Measurements from ENCODE around the gene SNX2.
A peak's percentile ranks its signal among the peaks of the same experiment; 100 is the strongest.
"Not testable (repeated sequence)": the region's sequence is repeated elsewhere in the genome, so short reads cannot be mapped to it uniquely, and the experiment has no call there.

Gene SNX2

DNA sequence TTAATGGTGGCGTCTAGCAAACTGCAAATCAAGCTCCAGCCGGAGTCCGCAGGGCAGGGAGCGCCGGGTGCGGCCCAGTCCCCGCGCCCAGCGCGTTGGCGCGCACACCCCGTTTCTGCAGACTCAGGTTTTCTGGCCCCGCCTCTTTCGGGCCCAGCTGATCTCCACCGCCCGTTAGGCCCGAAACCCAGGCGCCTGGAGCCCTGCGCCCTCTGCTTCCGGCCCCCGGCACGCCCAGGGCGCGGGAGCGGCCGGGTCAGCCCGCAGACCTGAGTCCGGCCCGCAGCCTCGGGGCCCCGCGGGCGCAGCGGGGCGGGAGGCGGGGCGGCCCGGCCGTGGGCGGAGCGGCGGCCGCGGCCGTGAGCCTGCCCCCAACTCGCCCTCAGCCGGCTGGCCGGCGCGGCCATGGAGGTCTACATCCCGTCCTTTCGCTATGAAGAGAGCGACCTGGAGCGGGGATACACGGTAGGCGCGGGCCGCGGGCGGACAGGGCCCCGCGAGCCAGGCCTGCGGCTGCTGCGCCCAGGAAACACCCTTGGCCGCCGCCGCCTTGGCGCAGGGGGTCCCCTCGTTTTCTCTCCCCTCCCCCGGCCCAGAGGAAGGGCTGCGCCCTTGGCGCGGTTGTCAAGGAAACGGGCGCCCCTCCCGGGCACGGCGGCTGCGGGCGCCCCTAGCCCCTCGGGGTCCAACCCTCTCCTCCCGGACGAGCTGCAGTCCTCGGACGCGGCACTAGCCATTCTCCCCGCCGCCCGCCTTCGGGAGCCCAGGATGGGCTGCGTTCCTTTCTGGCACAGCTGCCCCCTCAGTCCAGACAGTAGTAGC, 70.6 kb downstream of the SNX2 start, which contains the start of gene SNX24:
Gene SNX24, plus strand, starts transcription at position 385 of the 822 bp plus-strand sequence. Its CDS starts 21 bp downstream, at position 406.
- DNase-seq, result peak; percentile 60

DNA sequence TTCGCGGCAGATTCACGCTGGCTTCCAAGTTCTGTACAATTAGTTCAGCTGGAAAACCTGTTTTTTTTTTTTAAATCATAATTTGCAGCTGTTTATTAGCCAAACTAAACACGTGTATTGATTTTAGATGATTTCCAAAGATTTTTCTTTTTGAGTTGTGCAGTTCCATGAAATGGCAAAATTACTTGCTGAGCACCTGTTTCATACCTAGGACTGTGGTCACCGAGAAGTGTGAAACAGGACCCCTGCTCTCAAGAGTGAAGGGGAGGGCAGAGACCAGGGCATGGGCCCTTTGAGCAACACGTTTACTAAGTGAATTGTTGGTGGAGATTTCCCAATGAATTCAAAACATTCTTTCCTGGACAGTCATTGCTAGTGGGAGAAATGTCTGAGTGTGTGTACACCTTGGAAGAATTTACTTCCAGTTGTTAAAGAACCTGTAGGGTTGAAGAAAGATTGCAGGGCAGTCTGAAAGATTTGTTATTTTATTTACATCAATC, 71.2 kb downstream of the SNX2 start:
- DNase-seq, result no peak

DNA sequence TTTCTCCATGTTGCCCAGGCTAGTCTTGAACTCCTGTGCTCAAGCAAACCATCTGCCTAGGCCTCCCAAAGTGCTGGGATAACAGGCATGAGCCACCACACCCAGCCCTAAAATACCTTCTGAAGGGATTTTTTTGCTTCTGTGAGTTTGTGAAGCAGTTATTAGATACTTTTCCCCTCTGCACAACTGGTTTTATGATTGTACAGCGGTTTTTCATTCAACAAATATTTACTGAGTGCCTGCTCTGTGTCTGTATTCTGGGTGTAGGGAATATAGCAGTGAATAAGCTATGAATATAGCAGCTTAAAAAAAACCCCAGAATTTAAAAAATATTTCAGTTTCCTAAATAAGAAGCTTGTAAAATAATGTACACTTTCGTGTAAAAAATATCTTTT, 72.8 kb downstream of the SNX2 start:
- no peak for DNase-seq

DNA sequence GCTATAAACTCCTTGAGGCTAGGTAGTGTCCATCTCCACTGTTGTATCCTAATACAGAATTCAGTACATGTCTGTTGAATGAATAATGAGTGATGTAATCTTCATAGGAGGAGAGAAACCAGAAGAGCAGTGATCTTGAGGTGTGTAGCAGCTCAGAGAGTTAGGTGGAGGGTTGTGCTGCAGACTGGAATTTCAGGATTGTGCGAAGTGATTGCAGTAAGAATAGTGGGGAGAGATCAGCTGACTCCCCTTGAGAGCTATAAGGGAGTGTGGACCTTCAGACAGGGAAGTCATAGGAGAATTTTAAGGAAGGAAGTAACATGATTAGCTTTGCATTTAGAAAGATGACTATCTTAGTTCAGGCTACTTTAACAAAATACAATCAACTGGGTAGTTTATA, 74.9 kb downstream of the SNX2 start:
- DNase-seq, result no peak

DNA sequence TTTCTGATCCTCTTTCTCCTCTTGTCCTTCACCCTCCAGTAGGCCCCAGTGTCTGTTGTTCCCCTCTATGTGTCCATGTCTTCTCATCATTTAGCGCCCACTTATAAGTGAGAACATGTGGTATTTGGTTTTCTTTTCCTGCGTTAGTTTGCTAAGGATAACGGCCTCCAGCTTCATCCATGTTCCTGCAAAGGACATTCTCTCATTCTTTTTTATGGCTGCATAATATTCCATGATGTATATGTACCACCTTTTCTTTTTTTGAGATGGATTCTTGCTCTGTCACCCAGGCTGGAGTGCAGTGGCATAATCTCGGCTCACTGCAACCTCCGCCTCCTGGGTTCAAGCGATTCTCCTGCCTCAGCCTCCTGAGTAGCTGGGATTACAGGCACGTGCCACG, 82.7 kb downstream of the SNX2 start:
- not testable (repeated sequence) for DNase-seq

DNA sequence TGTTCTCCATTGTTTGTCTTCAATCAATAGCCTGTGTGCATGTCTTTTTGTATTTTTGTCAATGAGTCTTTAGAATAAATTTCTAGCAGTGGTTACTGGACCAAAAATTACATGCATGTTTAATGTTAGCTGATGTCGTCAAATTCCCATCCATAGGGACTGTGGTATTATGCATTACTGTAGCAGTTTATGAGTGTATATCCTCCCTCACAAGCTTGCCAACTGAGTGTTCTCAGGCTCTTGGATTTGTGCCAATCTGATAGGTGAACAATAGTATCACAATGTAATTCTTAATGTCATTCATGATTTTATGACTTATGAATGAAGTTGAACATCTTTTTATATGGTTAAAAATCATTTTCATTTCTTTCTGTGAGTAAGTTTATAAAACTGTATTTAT, 83.6 kb downstream of the SNX2 start:
- peak; percentile 45 for DNase-seq

DNA sequence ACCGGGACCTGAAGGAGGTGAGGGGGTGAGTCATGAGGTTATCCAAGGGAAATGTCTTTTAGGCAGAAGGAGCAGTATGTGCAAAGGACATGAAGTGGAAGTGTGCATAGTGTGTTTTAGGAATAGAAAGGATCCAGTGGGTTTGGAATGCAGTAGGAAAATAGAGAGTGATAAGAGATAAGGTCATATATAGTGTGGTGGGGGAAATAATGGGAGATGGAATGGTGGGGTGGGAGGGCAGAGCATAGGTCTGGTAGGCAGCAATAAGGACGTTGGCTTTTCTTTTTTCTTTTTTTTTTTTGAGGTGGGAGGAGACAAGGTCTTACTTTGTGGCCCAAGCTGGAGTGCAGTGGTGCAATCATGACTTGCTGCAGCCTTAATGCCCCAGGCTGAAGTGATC, 88.4 kb downstream of the SNX2 start:
- DNase-seq, result no peak

DNA sequence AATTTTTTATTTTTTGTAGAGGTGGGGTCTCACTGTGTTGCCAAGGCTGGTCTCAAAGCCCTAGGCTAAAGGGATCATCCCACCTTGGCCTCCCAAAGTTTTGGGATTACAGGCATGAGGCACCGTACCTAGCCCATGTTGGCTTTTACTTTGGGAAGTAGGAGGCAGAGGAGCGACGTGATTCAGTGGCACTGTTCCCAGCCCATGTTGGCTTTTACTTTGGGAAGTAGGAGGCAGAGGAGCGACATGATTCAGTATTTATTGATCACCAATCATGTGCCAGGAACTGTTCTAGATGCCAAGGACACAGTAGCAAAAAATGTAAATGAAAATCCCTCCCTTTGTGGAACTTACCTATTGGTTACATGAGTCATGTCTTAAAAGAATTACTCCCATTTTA, 88.8 kb downstream of the SNX2 start:
- no peak for DNase-seq

DNA sequence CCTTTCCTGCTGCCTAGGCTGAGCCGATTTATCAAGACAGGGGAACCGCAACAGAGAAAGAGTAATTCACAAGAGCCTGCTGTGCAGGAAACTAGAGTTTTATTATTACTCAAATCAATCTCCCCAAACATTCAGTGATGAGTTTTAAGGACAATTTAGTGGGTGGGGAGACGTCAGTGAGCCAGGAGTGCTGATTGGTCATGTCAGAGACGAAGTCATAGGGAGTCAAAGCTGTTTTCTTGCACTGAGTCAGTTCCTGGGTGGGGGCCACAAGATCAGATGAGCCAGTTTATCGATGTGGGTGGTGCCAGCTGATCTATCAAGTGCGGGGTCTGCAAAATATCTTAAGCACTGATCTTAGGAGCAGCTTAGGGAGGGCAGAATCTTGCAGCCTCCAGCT, 89.5 kb downstream of the SNX2 start:
- no peak for DNase-seq

DNA sequence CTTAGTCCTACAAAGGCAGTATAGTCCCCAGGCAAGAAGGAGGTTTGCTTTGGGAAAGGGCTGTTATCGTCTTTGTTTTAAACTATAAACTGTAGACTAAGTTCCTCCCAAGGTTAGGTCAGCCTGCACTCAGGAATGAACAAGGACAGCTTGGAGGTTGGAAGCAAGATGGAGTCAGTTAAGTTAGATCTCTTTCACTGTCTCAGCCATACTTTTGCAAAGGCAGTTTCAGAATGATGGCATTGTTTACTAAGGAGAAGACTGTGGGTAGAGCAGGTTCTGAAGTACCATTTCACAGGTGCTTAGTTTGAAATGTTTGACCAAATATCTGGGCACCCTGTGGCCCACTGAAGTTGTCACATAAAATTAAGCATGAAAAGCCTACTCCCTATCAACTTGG, 90.0 kb downstream of the SNX2 start:
- DNase-seq, result no peak

DNA sequence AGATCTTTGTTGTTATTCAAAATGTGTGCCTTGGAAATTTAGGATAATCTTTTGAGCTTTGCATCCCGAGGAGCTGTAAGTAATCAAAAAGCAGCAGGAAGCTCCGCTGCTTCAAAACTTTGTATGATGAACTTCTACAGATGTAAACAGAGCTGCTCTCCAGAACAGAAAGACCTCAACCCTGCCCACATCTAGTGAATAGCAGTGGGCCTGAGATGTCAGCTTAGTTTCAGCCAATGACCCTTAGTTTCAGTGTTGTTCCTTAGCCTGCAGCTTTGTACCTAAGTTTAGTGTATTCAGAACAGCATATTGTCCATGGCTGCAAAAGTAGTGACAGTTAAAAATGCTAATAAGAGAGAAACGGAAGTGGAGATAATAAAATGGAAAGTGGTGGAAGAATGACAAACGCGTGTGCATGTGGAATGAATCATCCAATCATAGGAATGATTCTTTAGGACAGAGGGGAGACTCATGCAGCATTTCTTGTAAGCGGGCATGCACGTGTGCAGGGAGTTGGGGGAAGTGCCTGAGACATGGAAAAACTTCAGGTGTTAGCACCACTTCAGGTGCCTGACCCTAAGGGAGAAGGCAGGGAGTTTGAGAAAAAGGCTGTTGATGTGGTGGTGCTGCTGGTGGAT, 95.5 kb downstream of the SNX2 start:
- no peak for DNase-seq

DNA sequence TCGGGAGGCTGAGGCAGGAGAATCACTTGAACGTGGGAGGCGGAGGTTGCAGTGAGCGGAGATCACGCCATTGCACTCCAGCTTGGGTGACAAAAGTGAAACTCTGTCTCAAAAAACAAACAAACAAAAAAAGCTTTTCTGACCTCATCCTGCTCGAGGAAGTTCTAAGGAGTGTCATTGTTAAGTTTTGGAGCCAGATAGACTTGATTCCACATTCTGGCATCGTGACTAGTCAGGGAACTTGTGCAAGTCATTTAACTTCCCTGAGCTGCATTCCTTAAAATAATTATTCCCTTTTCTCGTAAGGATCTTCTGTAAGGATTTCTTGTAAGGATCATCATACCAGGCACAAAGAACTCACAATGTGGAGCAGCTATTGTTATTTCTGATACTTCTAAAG, 96.8 kb downstream of the SNX2 start:
- no peak for DNase-seq

DNA sequence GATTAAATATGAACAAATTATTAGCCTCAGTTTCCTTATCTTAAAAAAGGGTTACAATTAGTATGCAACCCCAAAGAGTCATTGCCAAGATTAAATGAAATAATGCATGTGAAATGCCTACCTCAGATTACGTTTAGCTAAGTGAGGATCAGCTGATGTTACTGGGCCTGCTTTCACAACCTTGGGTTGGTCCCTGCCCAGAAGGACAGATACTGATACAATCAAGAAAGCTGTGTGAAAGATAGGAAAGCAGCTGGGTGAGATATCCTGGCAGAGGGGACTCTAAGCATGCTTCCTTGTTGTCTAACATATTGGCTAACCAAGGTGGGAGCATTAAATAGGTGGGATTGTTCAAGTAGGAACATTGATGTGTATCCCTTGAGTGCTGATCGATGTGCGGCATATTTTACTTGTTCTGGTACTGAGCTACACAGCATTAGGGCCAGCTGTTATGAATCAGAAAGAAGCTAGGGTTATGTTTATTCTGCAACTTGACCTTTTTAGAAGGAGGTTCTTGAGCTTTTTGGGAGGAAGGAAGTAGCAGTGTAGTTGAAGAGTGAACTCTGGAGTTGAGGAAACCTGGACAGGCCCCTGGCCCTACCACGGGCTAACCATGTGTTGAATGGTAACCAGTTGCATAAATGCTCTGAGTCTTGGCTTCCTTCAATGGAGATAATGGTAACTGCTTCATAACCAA, 99.4 kb downstream of the SNX2 start:
- no peak for DNase-seq

DNA sequence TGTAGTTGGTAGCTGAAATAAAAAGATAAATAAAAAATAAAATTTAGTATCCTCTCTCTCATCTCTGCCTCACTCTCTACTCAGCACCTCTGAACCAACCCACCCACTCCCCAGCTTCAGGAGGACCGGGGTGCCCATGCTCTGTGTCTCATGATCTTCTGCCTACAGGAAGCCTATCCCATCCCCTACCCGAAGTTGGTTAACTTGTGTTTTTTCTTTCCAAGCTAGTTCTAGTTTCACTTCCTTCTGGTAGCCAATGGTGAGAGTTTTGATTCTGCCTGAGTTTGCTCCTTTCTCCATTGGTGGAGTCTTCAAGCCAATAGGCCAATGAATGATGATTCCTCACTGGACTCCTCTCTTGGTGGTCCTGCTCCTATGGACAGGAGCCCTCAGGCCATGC, 102.6 kb downstream of the SNX2 start:
- no peak for DNase-seq

DNA sequence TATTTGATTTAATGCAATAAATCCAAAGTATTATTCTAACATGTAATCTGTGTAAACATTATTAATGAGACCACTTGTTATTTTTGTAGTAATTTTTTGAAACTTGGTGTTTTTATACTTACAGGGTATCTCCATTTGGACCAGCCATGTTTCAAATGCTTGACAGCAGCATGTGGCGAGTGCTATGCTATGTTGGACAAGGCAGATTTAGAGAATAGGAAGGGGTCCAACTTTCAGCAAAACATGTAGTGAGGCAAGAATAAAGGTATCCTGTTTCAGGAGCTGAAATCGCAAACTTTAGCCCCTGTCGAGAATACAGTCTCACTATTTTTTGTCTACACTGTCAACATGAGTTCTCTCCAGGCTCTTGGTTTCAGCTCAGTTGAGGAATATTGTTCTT, 104.2 kb downstream of the SNX2 start:
- no peak for DNase-seq

All from NCI-H2029 (cell line).